ENCODE data around the gene NT5DC3.

Gene NT5DC3

GRCh38 chr12:103840876-103841689, at the start of gene NT5DC3:
Gene NT5DC3 (minus strand): TSS chr12:103841234. CDS start chr12:103841156, 78 bp downstream.
- peak; percentile 97 for DNase-seq (ENCODE audit: low spot score)

- DNase-seq (ENCODE audit: low spot score): no peak
Observed at GRCh38 chr12:103887738-103888137, 46.7 kb upstream of the NT5DC3 start.

- DNase-seq (ENCODE audit: low spot score): no peak
Observed at GRCh38 chr12:103886195-103886797, 45.3 kb upstream of the NT5DC3 start.

- peak; percentile 48 for DNase-seq (ENCODE audit: low spot score)
Observed at GRCh38 chr12:103884316-103884715, 43.3 kb upstream of the NT5DC3 start.

- no peak for DNase-seq (ENCODE audit: low spot score)
Observed at GRCh38 chr12:103883908-103884307, 42.9 kb upstream of the NT5DC3 start.

GRCh38 chr12:103882861-103883596, 42.0 kb upstream of the NT5DC3 start:
- no peak for DNase-seq (ENCODE audit: low spot score)

- no peak for DNase-seq (ENCODE audit: low spot score)
Observed at GRCh38 chr12:103881261-103881660, 40.2 kb upstream of the NT5DC3 start.

- no peak for DNase-seq (ENCODE audit: low spot score)
Observed at GRCh38 chr12:103880299-103881142, 39.5 kb upstream of the NT5DC3 start.

- DNase-seq (ENCODE audit: low spot score): no peak
Observed at GRCh38 chr12:103879878-103880277, 38.8 kb upstream of the NT5DC3 start.

GRCh38 chr12:103879048-103879692, 38.1 kb upstream of the NT5DC3 start:
- DNase-seq (ENCODE audit: low spot score): no peak

- DNase-seq (ENCODE audit: low spot score): peak; percentile 83
Observed at GRCh38 chr12:103877934-103878510, 37.0 kb upstream of the NT5DC3 start.

GRCh38 chr12:103877288-103877687, 36.3 kb upstream of the NT5DC3 start:
- no peak for DNase-seq (ENCODE audit: low spot score)

- DNase-seq (ENCODE audit: low spot score): no peak
Observed at GRCh38 chr12:103875666-103876065, 34.6 kb upstream of the NT5DC3 start.

GRCh38 chr12:103868215-103868614, 27.2 kb upstream of the NT5DC3 start:
- DNase-seq (ENCODE audit: low spot score): no peak

- no peak for DNase-seq (ENCODE audit: low spot score)
Observed at GRCh38 chr12:103865151-103865730, 24.2 kb upstream of the NT5DC3 start.

- no peak for DNase-seq (ENCODE audit: low spot score)
Observed at GRCh38 chr12:103864710-103865109, 23.7 kb upstream of the NT5DC3 start.

GRCh38 chr12:103858953-103859601, 18.0 kb upstream of the NT5DC3 start:
- DNase-seq (ENCODE audit: low spot score): no peak

- no peak for DNase-seq (ENCODE audit: low spot score)
Observed at GRCh38 chr12:103858335-103858734, 17.3 kb upstream of the NT5DC3 start.

GRCh38 chr12:103857164-103857563, 16.1 kb upstream of the NT5DC3 start:
- DNase-seq (ENCODE audit: low spot score): no peak
